Endothelial cell of umbilical vein (primary cell): ENCODE data around the gene CBLC. TPM values are rescaled to one million over a fixed set of nuclear protein-coding genes. Genes with fewer than 3 reads are reported as not detected.

ENCODE experiments used
- BruUV-seq: library from RNA; stranded (reverse); fragments of 400-500 nt; replicated peaks from 2 replicates; lab custom pipeline; 2021; lab: Mats Ljungman, UMichigan
- CTCF ChIA-PET: fragments of 300-600, 350-600 bp; sonication (Branson Sonifier 250); formaldehyde crosslinking; loops from one replicate; lab custom pipeline; 2021; ENCODE audit warnings: antibody characterized with exemption, inconsistent platforms; lab: Charles Lee
- POLR2A ChIA-PET: fragments of 300-600, 350-600 bp; sonication (Branson Sonifier 250); formaldehyde crosslinking; loops from one replicate; lab custom pipeline; 2021; ENCODE audit warnings: antibody characterized with exemption, inconsistent platforms; lab: Charles Lee
- DNase-seq: peaks from one replicate; pipeline ENCODE4 v3.0.0-alpha.2; 2011; ENCODE audit warnings: low read depth, low spot score
- FAIRE-seq: peaks from 2 replicates; lab custom pipeline; 2011; peaks lifted over from hg19 to GRCh38; lab: Jason Lieb, UNC
- H2AFZ ChIP-seq: 2 replicates; pipeline ENCODE4 v1.6.0; 2012; ENCODE audit warnings: low read depth, low read length, control low read depth, inconsistent platforms
- H3K27ac ChIP-seq: 2 replicates; pipeline ENCODE4 v1.5.1; 2011; ENCODE audit warnings: low read depth, mild to moderate bottlenecking, control low read depth, low read length, moderate library complexity; ENCODE audit not compliant: insufficient read depth
- H3K27me3 ChIP-seq, 2 experiments: 2 replicates each; pipeline versions ENCODE4 v1.6.0 to v1.6.1; 2011; ENCODE audit warnings: low read length in 2 of 2, mixed read lengths in 1 of 2; ENCODE audit not compliant: control insufficient read depth in 2 of 2, insufficient read depth in 2 of 2
- H3K36me3 ChIP-seq, 2 experiments: 2 replicates in 1 of 2; 3 replicates in 1 of 2; pipeline ENCODE4 v1.5.1; 2011; ENCODE audit warnings: low read length in 2 of 2, mild to moderate bottlenecking in 1 of 2, moderate library complexity in 1 of 2; ENCODE audit not compliant: control insufficient read depth in 2 of 2, insufficient read depth in 2 of 2; ENCODE audit errors: extremely low read depth in 1 of 2
- H3K4me1 ChIP-seq: 3 replicates; pipeline ENCODE4 v1.5.1; 2011; ENCODE audit warnings: mild to moderate bottlenecking, low read length; ENCODE audit not compliant: control insufficient read depth, insufficient read depth; ENCODE audit errors: extremely low read depth
- H3K4me2 ChIP-seq: 2 replicates; pipeline ENCODE4 v1.6.1; 2011; ENCODE audit warnings: low read length, control low read depth, mixed read lengths; ENCODE audit not compliant: insufficient read depth
- H3K4me3 ChIP-seq, 3 experiments: fragments of 200-600 bp in 1 of 3; sonication (generic), shearing (Covaris generic) in 1 of 3; replicated peaks in 1 of 3; 2 replicates each; pipeline ENCODE4 v1.5.1; 2011 to 2016; ENCODE audit warnings: control low read depth in 3 of 3, low read length in 3 of 3, mild to moderate bottlenecking in 2 of 3, inconsistent platforms in 1 of 3, low read depth in 1 of 3, moderate library complexity in 1 of 3; ENCODE audit not compliant: insufficient read depth in 1 of 3
- H3K79me2 ChIP-seq: 2 replicates; pipeline ENCODE4 v1.6.0; 2012; ENCODE audit warnings: low read length, inconsistent platforms; ENCODE audit not compliant: control insufficient read depth, insufficient read depth
- H3K9ac ChIP-seq: replicated peaks from 2 replicates; pipeline ENCODE3; 2011; ENCODE audit warnings: low read length, control low read depth; ENCODE audit not compliant: insufficient read depth; ENCODE audit errors: extremely low read depth
- H3K9me1 ChIP-seq: replicated peaks from 3 replicates; pipeline ENCODE4 v1.6.0; 2011; ENCODE audit warnings: mild to moderate bottlenecking, low read length; ENCODE audit not compliant: control insufficient read depth, insufficient read depth; ENCODE audit errors: extremely low read depth
- H3K9me3 ChIP-seq: replicated peaks from 2 replicates; pipeline ENCODE4 v1.5.1; 2012; ENCODE audit warnings: low read length, inconsistent platforms; ENCODE audit not compliant: control insufficient read depth, insufficient read depth
- H4K20me1 ChIP-seq: replicated peaks from 2 replicates; pipeline ENCODE3; 2011; ENCODE audit warnings: mild to moderate bottlenecking, low read length; ENCODE audit not compliant: control insufficient read depth, insufficient read depth; ENCODE audit errors: extremely low read depth
- EZH2 ChIP-seq: IDR thresholded peaks from 2 replicates; pipeline ENCODE4 v1.6.1; 2012; ENCODE audit warnings: borderline replicate concordance, low read depth, mild to moderate bottlenecking, moderate library complexity, low read length, inconsistent platforms; ENCODE audit not compliant: severe bottlenecking
- FOS ChIP-seq: IDR thresholded peaks from 2 replicates; pipeline ENCODE4 v1.6.1; 2011; ENCODE audit warnings: mild to moderate bottlenecking, low read length, moderate library complexity, borderline replicate concordance; ENCODE audit not compliant: insufficient read depth
- GATA2 ChIP-seq: IDR thresholded peaks from 2 replicates; pipeline ENCODE4 v1.7.0; 2011; ENCODE audit warnings: low read depth, mild to moderate bottlenecking, moderate library complexity, mixed read lengths, low read length; ENCODE audit not compliant: insufficient read length, insufficient read depth
- JUN ChIP-seq: IDR thresholded peaks from 2 replicates; pipeline ENCODE4 v1.6.1; 2011; ENCODE audit warnings: borderline replicate concordance, low read depth; ENCODE audit not compliant: insufficient read length, insufficient read depth
- MYC ChIP-seq: IDR thresholded peaks from one replicate; pipeline ENCODE4 v1.6.1; 2011; ENCODE audit warnings: mild to moderate bottlenecking, low read depth, low read length
- POLR2A ChIP-seq: IDR thresholded peaks from 2 replicates; pipeline ENCODE4 v1.6.1; 2012; ENCODE audit warnings: low read depth, mild to moderate bottlenecking, control low read depth, low read length
- POLR2AphosphoS5 ChIP-seq: IDR thresholded peaks from 2 replicates; pipeline ENCODE4 v1.6.1; 2012; ENCODE audit warnings: low read depth, mild to moderate bottlenecking, control low read depth, low read length, moderate library complexity; ENCODE audit not compliant: insufficient read depth
- dilution Hi-C: fragments of 300-500 bp; cut with MboI; formaldehyde crosslinking; loops from one replicate; pipeline ENCODE4 v1.15.0; 2019; ENCODE audit warnings: low sequenced_read_pairs; ENCODE audit not compliant: extremely low pct_ligation_motif_present
- intact Hi-C: fragments of 100-400 bp; cut with micrococcal nuclease; formaldehyde crosslinking; loops from one replicate; pipeline ENCODE4 v1.10.0; 2022
- polyA plus RNA-seq, 4 experiments: library from polyadenylated mRNA; depleted of rRNA in 3 of 4; stranded (reverse) in 3 of 4; unstranded in 1 of 4; fragments of >200 nt; gene quantifications; 2 replicates each; pipeline versions ENCODE4 v1.2.1 to v1.2.3, GENCODE V29; 2011 to 2012; ENCODE audit warnings: missing spikeins in 1 of 4
- total RNA-seq: library from RNA; stranded (reverse); gene quantifications from 2 replicates; pipeline ENCODE4 v1.2.3, GENCODE V29; 2021
- TF ChIP-seq, protein P1 (sequence below), 2 donors: IDR thresholded peaks; 1 replicate in 1 of 2; 2 replicates in 1 of 2; pipeline ENCODE4 v1.5.1; 2011; ENCODE audit warnings: low read length in 2 of 2, mild to moderate bottlenecking in 2 of 2, moderate library complexity in 2 of 2, control low read depth in 1 of 2, inconsistent platforms in 1 of 2, low read depth in 1 of 2; ENCODE audit not compliant: insufficient read depth in 1 of 2; ENCODE audit errors: extremely low read depth in 1 of 2
- TF ChIP-seq, protein P2 (sequence below): IDR thresholded peaks from 2 replicates; pipeline ENCODE4 v1.6.1; 2011; ENCODE audit not compliant: insufficient read depth, insufficient read length

The CBLC gene
- total and polyA plus RNA-seq, 2 donors (not counting 3 experiments of a cell fraction or from before 2014, with no cell fraction given) = 0.04 TPM; not detected in 1

DNA sequence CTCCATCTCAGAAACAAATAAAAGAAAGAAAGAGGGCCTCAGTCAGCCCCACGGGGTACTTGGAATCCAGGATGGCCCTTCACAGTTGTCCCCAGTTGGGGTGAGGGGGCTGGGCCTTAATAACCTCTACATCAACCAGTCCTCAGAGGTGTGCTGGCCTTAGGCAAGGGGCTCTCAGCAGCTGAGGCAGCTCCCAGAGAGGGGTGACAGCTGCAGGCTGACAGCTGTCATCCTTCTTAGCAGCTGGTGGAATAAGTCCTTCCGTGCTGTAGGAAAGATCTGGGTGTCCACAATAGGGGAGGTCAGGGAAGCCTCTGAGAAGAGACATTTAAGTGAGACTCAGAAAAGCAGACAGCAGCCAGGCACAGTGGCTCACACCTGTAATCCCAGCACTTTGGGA, 38.6 kb downstream of the CBLC start:
- POLR2A ChIA-PET = no interaction called here
- BruUV-seq = no TSS peak
- TF ChIP-seq FOS (no peak), POLR2A (no peak), MYC (no peak), POLR2AphosphoS5 (no peak), EZH2 (no peak), JUN (no peak), GATA2 (no peak)
- TF ChIP-seq, protein P1, sequence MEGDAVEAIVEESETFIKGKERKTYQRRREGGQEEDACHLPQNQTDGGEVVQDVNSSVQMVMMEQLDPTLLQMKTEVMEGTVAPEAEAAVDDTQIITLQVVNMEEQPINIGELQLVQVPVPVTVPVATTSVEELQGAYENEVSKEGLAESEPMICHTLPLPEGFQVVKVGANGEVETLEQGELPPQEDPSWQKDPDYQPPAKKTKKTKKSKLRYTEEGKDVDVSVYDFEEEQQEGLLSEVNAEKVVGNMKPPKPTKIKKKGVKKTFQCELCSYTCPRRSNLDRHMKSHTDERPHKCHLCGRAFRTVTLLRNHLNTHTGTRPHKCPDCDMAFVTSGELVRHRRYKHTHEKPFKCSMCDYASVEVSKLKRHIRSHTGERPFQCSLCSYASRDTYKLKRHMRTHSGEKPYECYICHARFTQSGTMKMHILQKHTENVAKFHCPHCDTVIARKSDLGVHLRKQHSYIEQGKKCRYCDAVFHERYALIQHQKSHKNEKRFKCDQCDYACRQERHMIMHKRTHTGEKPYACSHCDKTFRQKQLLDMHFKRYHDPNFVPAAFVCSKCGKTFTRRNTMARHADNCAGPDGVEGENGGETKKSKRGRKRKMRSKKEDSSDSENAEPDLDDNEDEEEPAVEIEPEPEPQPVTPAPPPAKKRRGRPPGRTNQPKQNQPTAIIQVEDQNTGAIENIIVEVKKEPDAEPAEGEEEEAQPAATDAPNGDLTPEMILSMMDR (IDR thresholded peaks at IDR 0.05; ENCODE audit: extremely low read depth in 1 of 2, insufficient read depth in 1 of 2, low read depth in 1 of 2, low read length in 2 of 2) = no peak
- TF ChIP-seq, protein P2, sequence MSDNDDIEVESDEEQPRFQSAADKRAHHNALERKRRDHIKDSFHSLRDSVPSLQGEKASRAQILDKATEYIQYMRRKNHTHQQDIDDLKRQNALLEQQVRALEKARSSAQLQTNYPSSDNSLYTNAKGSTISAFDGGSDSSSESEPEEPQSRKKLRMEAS = no peak
- FAIRE-seq (no peak), DNase-seq (no peak)
- H3K4me2 ChIP-seq = no peak overlapping the region
- CTCF ChIA-PET = no interaction called here
- H4K20me1 ChIP-seq = no peaks in the 10 kb centered on the region
- peaks cover 3% of the 10 kb centered on the region for H3K4me1 ChIP-seq
- H3K27me3 ChIP-seq = no peaks in the 10 kb centered on the region
- H2AFZ ChIP-seq = no peak overlapping the region
- dilution Hi-C loops (no loop called here), intact Hi-C loops (no loop called here)
- H3K9ac ChIP-seq = no peak overlapping the region
- peaks cover 1 to 5% of the 10 kb centered on the region in 2 experiments for H3K36me3 ChIP-seq
- no peaks in the 10 kb centered on the region for H3K9me1 ChIP-seq
- H3K9me3 ChIP-seq = no peaks in the 10 kb centered on the region
- H3K27ac ChIP-seq = no peak overlapping the region
- no peak overlapping the region for H3K4me3 ChIP-seq
- H3K79me2 ChIP-seq = no peaks in the 10 kb centered on the region
